Panc1 (cell line): Measurements from ENCODE around the gene ACACB. TPM values are rescaled to one million over a fixed set of nuclear protein-coding genes. Genes with fewer than 3 reads are reported as not detected.

Experiments used
- ATAC-seq: fragments of 200-7000 bp; cut with Tn5 transposase; 2 replicates; pipeline ENCODE4 v1.9.1; 2020; ENCODE audit warnings: mild to moderate bottlenecking, moderate library complexity
- BruUV-seq: library from RNA; stranded (reverse); fragments of 400-500 nt; replicated peaks from 2 replicates; lab custom pipeline; 2021; lab: Mats Ljungman, UMichigan
- CTCF ChIA-PET: fragments of 300-600 bp; sonication (Branson Sonifier 250); formaldehyde crosslinking; loops from one replicate; lab custom pipeline; 2022; ENCODE audit warnings: antibody characterized with exemption; lab: Charles Lee
- POLR2A ChIA-PET: fragments of 300-600 bp; sonication (Branson Sonifier 250); formaldehyde crosslinking; loops from one replicate; lab custom pipeline; 2022; ENCODE audit warnings: antibody characterized with exemption; lab: Charles Lee
- DNase-seq: peaks from one replicate; pipeline ENCODE4 v3.0.0-alpha.2; 2010; ENCODE audit warnings: low read depth, low spot score
- H3K27ac ChIP-seq: 2 replicates; pipeline ENCODE4 v1.5.1; 2011; ENCODE audit warnings: mild to moderate bottlenecking, low read length, inconsistent platforms
- H3K27me3 ChIP-seq: fragments of 200-500 bp; sonication (Bioruptor generic); 2 replicates; pipeline ENCODE4 v1.6.0; 2014; ENCODE audit warnings: low read length, inconsistent platforms; ENCODE audit not compliant: control insufficient read depth, insufficient read depth
- H3K36me3 ChIP-seq: fragments of 200-500 bp; sonication (Bioruptor generic); 2 replicates; pipeline ENCODE4 v1.5.1; 2014; ENCODE audit warnings: inconsistent platforms, mild to moderate bottlenecking, low read length, moderate library complexity; ENCODE audit not compliant: control insufficient read depth, insufficient read depth
- H3K4me1 ChIP-seq: 2 replicates; pipeline ENCODE4 v1.5.1; 2011; ENCODE audit warnings: inconsistent platforms, mild to moderate bottlenecking, low read length, moderate library complexity; ENCODE audit not compliant: control insufficient read depth, insufficient read depth
- H3K4me3 ChIP-seq, 2 experiments: 2 replicates each; pipeline ENCODE4 v1.5.1; 2011 to 2012; ENCODE audit warnings: low read depth in 2 of 2, low read length in 2 of 2, mild to moderate bottlenecking in 2 of 2, inconsistent platforms in 1 of 2, moderate library complexity in 1 of 2
- H3K9me3 ChIP-seq: fragments of 200-500 bp; sonication (Bioruptor generic); 2 replicates; pipeline ENCODE4 v1.5.1; 2014; ENCODE audit warnings: low read depth, mild to moderate bottlenecking, inconsistent platforms, low read length, moderate library complexity; ENCODE audit not compliant: control insufficient read depth, insufficient read depth
- POLR2AphosphoS5 ChIP-seq: IDR thresholded peaks from 2 replicates; pipeline ENCODE4 v1.6.1; 2012; ENCODE audit warnings: mild to moderate bottlenecking, low read depth, low read length, moderate library complexity
- SIN3A ChIP-seq: IDR thresholded peaks from 2 replicates; pipeline ENCODE4 v1.6.1; 2012; ENCODE audit warnings: low read depth, mild to moderate bottlenecking, low read length, moderate library complexity, borderline replicate concordance; ENCODE audit not compliant: insufficient read depth
- TCF7L2 ChIP-seq: IDR thresholded peaks from 2 replicates; pipeline ENCODE4 v1.6.1; 2011; ENCODE audit warnings: mild to moderate bottlenecking, low read depth, low read length, inconsistent platforms
- in situ Hi-C: cut with HindIII; loops from 2 replicates; pipeline ENCODE4 v1.10.0; 2016; ENCODE audit warnings: low sequenced_read_pairs, low pct_unique_long_range_greater_than_20kb
- intact Hi-C: fragments of 100-400 bp; cut with micrococcal nuclease; formaldehyde crosslinking; loops from one replicate; pipeline ENCODE4 v1.10.0; 2022; ENCODE audit not compliant: unreplicated experiment
- total RNA-seq: library from RNA; stranded (reverse); gene quantifications from one replicate; pipeline ENCODE4 v1.2.1, GENCODE V29; 2021; ENCODE audit not compliant: unreplicated experiment
- TF ChIP-seq, protein P1 (sequence below): fragments of 450-650 bp; IDR thresholded peaks from 2 replicates; pipeline ENCODE4 v1.5.1; 2017; ENCODE audit warnings: mild to moderate bottlenecking
- TF ChIP-seq, protein P2 (sequence below), 2 experiments: IDR thresholded peaks; 2 replicates each; pipeline ENCODE4 v1.6.1; 2011 to 2012; ENCODE audit warnings: low read depth in 2 of 2, control low read depth in 1 of 2, low read length in 1 of 2, mild to moderate bottlenecking in 1 of 2, moderate library complexity in 1 of 2; ENCODE audit not compliant: insufficient read depth in 1 of 2

The ACACB gene
- total RNA-seq, 1 experiment from 2014 or later, result 12.3 TPM

DNA sequence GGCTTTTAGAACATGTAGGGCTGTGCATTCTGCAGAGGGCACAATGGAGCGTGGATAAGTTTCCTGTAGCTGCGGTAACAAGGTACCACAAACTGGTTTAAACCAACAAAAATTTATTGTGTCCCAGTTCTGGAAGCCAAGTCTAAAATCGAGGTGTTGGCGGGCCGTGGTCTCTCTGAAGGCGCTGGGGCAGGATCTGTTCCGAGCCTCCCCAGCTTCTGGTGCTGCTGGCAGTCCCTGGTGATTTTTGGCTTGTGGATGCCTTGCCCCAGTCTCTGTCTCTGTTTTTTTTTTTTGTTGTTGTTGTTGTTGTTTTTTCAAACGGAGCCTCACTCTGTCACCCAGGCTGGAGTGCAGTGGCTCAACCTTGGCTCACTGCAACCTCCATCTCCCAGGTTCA lies 77.5 kb downstream of the ACACB start:
- H3K27ac ChIP-seq, result no peak overlapping the region
- CTCF ChIA-PET, result no interaction called here
- in situ Hi-C loops, result no loop called here
- no peaks in the 10 kb centered on the region for H3K36me3 ChIP-seq
- POLR2A ChIA-PET, result no interaction called here
- no peak overlapping the region for H3K4me3 ChIP-seq
- intact Hi-C loops, result no loop called here
- H3K9me3 ChIP-seq, result no peaks in the 10 kb centered on the region
- no TSS peak for BruUV-seq
- ATAC-seq, result no peak
- no peaks in the 10 kb centered on the region for H3K4me1 ChIP-seq
- DNase-seq, result no peak
- no peaks in the 10 kb centered on the region for H3K27me3 ChIP-seq
- no peak for TF ChIP-seq TCF7L2
- TF ChIP-seq, protein P1, sequence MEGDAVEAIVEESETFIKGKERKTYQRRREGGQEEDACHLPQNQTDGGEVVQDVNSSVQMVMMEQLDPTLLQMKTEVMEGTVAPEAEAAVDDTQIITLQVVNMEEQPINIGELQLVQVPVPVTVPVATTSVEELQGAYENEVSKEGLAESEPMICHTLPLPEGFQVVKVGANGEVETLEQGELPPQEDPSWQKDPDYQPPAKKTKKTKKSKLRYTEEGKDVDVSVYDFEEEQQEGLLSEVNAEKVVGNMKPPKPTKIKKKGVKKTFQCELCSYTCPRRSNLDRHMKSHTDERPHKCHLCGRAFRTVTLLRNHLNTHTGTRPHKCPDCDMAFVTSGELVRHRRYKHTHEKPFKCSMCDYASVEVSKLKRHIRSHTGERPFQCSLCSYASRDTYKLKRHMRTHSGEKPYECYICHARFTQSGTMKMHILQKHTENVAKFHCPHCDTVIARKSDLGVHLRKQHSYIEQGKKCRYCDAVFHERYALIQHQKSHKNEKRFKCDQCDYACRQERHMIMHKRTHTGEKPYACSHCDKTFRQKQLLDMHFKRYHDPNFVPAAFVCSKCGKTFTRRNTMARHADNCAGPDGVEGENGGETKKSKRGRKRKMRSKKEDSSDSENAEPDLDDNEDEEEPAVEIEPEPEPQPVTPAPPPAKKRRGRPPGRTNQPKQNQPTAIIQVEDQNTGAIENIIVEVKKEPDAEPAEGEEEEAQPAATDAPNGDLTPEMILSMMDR, result no peak
- TF ChIP-seq, protein P2, sequence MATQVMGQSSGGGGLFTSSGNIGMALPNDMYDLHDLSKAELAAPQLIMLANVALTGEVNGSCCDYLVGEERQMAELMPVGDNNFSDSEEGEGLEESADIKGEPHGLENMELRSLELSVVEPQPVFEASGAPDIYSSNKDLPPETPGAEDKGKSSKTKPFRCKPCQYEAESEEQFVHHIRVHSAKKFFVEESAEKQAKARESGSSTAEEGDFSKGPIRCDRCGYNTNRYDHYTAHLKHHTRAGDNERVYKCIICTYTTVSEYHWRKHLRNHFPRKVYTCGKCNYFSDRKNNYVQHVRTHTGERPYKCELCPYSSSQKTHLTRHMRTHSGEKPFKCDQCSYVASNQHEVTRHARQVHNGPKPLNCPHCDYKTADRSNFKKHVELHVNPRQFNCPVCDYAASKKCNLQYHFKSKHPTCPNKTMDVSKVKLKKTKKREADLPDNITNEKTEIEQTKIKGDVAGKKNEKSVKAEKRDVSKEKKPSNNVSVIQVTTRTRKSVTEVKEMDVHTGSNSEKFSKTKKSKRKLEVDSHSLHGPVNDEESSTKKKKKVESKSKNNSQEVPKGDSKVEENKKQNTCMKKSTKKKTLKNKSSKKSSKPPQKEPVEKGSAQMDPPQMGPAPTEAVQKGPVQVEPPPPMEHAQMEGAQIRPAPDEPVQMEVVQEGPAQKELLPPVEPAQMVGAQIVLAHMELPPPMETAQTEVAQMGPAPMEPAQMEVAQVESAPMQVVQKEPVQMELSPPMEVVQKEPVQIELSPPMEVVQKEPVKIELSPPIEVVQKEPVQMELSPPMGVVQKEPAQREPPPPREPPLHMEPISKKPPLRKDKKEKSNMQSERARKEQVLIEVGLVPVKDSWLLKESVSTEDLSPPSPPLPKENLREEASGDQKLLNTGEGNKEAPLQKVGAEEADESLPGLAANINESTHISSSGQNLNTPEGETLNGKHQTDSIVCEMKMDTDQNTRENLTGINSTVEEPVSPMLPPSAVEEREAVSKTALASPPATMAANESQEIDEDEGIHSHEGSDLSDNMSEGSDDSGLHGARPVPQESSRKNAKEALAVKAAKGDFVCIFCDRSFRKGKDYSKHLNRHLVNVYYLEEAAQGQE (IDR thresholded peaks at IDR 0.05; ENCODE audit: insufficient read depth in 1 of 2, low read depth in 2 of 2, low read length in 1 of 2), result no peak
- no peak for TF ChIP-seq SIN3A
- no peak for TF ChIP-seq POLR2AphosphoS5

DNA sequence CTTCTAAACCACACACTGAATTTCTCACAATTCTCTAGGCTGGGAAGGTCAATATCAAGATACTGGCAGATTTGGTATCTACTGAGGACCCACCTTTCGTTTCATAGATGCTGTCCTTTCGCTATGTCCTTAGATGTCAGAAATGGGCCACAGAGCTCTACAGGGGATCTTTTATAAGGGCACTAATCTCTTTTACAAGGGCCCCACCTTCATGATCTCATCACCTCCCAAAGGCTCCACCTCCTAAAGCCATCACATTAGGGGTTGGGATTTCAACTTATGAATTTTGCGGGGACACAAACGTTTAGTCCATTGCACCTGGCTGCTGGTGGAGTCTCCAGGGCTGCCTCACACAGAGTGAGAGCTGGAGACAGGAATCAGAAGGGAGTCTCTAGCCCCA lies 79.9 kb downstream of the ACACB start:
- Histone ChIP-seq H3K36me3 (no peaks in the 10 kb centered on the region), H3K4me1 (no peaks in the 10 kb centered on the region), H3K27ac (no peak overlapping the region), H3K27me3 (no peaks in the 10 kb centered on the region), H3K9me3 (no peaks in the 10 kb centered on the region), H3K4me3 (no peak overlapping the region)
- DNase-seq, result no peak
- POLR2A ChIA-PET, result no interaction called here
- TF ChIP-seq, protein P1, result no peak
- TF ChIP-seq SIN3A (no peak), TCF7L2 (no peak), POLR2AphosphoS5 (no peak)
- TF ChIP-seq, protein P2 (IDR thresholded peaks at IDR 0.05; ENCODE audit: insufficient read depth in 1 of 2, low read depth in 2 of 2, low read length in 1 of 2), result no peak
- no peak for ATAC-seq
- intact Hi-C loops (no loop called here), in situ Hi-C loops (no loop called here)
- CTCF ChIA-PET, result no interaction called here
- BruUV-seq, result no TSS peak
